ENCODE results near the gene KIFAP3. TPM values are rescaled to one million over a fixed set of nuclear protein-coding genes. Genes with fewer than 3 reads are reported as not detected.

KIFAP3 gene
- total RNA-seq, 2 donors from 2014 or later: 23.2 to 27.1 TPM

- no peaks in the 10 kb centered on the region for H3K9me3 Mint-ChIP-seq
- no peaks in the 10 kb centered on the region for H3K27me3 Mint-ChIP-seq (ENCODE audit: low read depth)
- H3K4me3 Mint-ChIP-seq: no peak overlapping the region
- ATAC-seq (replicated peaks in 1 of 2) (no peak), DNase-seq (no peak)
- H3K27ac Mint-ChIP-seq: no peak overlapping the region
- peaks cover 0 to 2% of the 10 kb centered on the region in 2 donors for H3K36me3 Mint-ChIP-seq (ENCODE audit: insufficient read depth in 2 of 2)
- H3K4me1 Mint-ChIP-seq (ENCODE audit: low read depth): no peaks in the 10 kb centered on the region
Measured at GRCh38 chr1:170001266-170001665, 73.2 kb downstream of the KIFAP3 start.

DNA sequence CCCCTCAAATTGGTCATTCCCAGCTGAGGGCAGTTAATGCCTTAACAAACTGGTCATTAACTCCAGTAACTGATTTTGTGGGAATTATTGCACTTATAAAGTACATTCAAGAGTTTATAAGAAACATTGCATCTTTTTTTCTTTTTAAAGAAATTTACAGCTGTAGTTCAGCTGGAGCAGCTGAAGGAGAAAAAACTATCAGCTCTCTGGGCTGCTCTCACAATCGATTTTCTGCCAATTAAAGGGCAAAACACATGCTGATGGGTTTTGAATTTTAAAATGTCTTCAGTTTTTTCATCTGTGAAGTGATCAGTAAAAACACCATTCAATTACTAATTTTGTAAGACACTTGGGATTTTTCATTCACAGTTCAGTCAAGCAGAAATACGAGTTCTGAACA, 74.7 kb downstream of the KIFAP3 start:
- no peak for DNase-seq
- peaks cover 0 to 2% of the 10 kb centered on the region in 2 donors for H3K36me3 Mint-ChIP-seq (ENCODE audit: insufficient read depth in 2 of 2)
- ATAC-seq (replicated peaks in 1 of 2): no peak
- H3K4me1 Mint-ChIP-seq (ENCODE audit: low read depth): no peaks in the 10 kb centered on the region
- no peak overlapping the region for H3K4me3 Mint-ChIP-seq
- no peaks in the 10 kb centered on the region for H3K27me3 Mint-ChIP-seq (ENCODE audit: low read depth)
- H3K27ac Mint-ChIP-seq: no peak overlapping the region
- H3K9me3 Mint-ChIP-seq: no peaks in the 10 kb centered on the region

DNA sequence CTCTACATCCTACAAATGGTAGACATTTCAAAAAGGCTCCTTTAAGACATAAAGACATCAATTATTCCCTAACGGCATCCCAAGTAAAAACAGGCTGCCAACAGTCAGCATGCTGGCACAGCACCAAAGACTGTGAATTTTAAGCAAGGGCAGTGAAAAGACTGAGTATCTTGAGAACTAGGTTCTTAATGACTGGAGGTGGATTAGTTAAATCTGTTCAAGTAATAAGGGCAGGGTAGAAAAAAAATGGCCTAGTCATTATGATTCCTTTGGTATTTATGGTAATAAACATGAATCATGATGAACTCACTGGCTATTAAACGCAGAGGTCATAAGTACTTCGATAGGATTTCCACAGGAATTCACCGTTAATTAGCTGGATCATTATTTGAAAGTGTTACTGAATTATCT, 75.2 kb downstream of the KIFAP3 start:
- ATAC-seq (replicated peaks in 1 of 2) (no peak), DNase-seq (no peak)
- Mint-ChIP-seq H3K36me3 (ENCODE audit: insufficient read depth in 2 of 2) (peaks cover 0 to 2% of the 10 kb centered on the region in 2 donors), H3K4me1 (ENCODE audit: low read depth) (no peaks in the 10 kb centered on the region), H3K4me3 (no peak overlapping the region), H3K9me3 (no peaks in the 10 kb centered on the region), H3K27me3 (ENCODE audit: low read depth) (no peaks in the 10 kb centered on the region), H3K27ac (no peak overlapping the region)

DNA sequence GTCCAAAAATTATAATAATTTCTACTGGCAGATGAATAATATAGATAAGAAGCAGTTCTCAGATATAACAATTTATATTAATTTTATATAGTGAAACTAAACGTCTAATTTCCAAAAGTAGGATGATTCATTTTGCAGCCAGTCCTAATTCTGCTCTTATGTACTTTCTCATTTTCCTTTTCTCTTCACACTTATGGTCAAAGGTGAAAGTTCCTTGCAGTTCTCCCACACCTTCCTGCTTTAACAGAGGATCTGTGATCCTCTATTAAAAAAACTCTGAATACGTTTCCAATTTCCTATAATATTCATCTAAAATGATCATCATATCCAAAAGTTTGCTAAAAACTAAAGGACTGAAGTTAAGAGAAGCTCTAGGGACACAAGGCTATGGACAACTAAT, 78.5 kb downstream of the KIFAP3 start:
- ATAC-seq (replicated peaks in 1 of 2): no peak
- no peaks in the 10 kb centered on the region for H3K4me1 Mint-ChIP-seq (ENCODE audit: low read depth)
- no peak overlapping the region for H3K27ac Mint-ChIP-seq
- no peak for DNase-seq
- H3K36me3 Mint-ChIP-seq (ENCODE audit: insufficient read depth in 2 of 2): peaks cover 0 to 2% of the 10 kb centered on the region in 2 donors
- H3K4me3 Mint-ChIP-seq: no peak overlapping the region
- H3K27me3 Mint-ChIP-seq (ENCODE audit: low read depth): no peaks in the 10 kb centered on the region
- H3K9me3 Mint-ChIP-seq: no peaks in the 10 kb centered on the region

DNA sequence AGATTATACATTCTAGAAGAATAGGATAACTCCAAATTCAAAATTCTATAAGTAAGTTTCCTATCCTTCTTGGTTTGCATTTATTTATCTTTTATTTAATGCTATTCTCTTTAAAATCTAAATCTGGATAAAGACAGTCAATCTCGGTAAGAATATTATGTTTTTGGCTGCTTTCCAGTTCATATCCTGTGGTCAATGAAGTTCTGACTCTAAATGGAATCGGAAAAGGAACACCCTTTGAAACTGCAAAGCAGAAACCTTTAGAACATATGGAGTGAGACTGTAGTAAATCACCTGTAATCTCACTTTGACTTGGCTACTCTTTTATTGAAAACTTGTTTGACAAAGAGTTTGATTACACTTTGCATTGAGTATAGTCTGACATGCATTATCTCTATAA, 85.2 kb downstream of the KIFAP3 start:
- H3K4me1 Mint-ChIP-seq (ENCODE audit: low read depth): no peaks in the 10 kb centered on the region
- DNase-seq (no peak), ATAC-seq (replicated peaks in 1 of 2) (no peak)
- no peaks in the 10 kb centered on the region for H3K36me3 Mint-ChIP-seq (ENCODE audit: insufficient read depth in 2 of 2)
- no peaks in the 10 kb centered on the region for H3K27me3 Mint-ChIP-seq (ENCODE audit: low read depth)
- H3K4me3 Mint-ChIP-seq: no peak overlapping the region
- H3K27ac Mint-ChIP-seq: no peak overlapping the region
- no peaks in the 10 kb centered on the region for H3K9me3 Mint-ChIP-seq

DNA sequence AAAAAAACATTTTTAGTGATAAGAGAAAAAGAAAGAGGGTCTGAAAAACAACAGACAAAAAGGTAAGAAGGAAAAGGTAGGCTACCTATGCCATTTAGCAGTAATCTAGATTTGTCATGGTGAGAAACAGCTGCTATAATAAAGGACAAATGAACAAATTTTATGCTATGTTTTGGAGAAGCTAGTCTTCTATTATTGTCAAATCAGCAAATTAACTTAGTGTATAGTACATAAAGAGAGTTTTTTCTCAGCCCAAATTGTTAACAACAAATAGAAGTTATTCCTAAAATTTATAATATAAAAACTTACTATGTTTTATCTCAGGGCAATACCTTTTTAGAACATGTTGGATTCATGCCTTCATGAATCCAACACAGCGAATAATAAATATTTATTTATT, 88.7 kb downstream of the KIFAP3 start:
- Mint-ChIP-seq H3K4me1 (ENCODE audit: low read depth) (no peaks in the 10 kb centered on the region), H3K4me3 (no peak overlapping the region), H3K27me3 (ENCODE audit: low read depth) (no peaks in the 10 kb centered on the region), H3K36me3 (ENCODE audit: insufficient read depth in 2 of 2) (peaks cover 0 to 1% of the 10 kb centered on the region in 2 donors), H3K27ac (no peak overlapping the region), H3K9me3 (no peaks in the 10 kb centered on the region)
- no peak for ATAC-seq (replicated peaks in 1 of 2)
- no peak for DNase-seq

- Mint-ChIP-seq H3K9me3 (no peaks in the 10 kb centered on the region), H3K27ac (no peak overlapping the region), H3K4me3 (no peak overlapping the region), H3K27me3 (ENCODE audit: low read depth) (no peaks in the 10 kb centered on the region), H3K4me1 (ENCODE audit: low read depth) (no peaks in the 10 kb centered on the region), H3K36me3 (ENCODE audit: insufficient read depth in 2 of 2) (no peaks in the 10 kb centered on the region)
- ATAC-seq (replicated peaks in 1 of 2): no peak
- DNase-seq: no peak
Measured at GRCh38 chr1:169974067-169974466, 100.4 kb downstream of the KIFAP3 start.

GRCh38 chr1:169970114-169970513, 104.4 kb downstream of the KIFAP3 start:
- DNase-seq (no peak), ATAC-seq (replicated peaks in 1 of 2) (no peak)
- Mint-ChIP-seq H3K36me3 (ENCODE audit: insufficient read depth in 2 of 2) (no peaks in the 10 kb centered on the region), H3K27me3 (ENCODE audit: low read depth) (no peaks in the 10 kb centered on the region), H3K27ac (no peak overlapping the region), H3K4me1 (ENCODE audit: low read depth) (no peaks in the 10 kb centered on the region), H3K9me3 (no peaks in the 10 kb centered on the region), H3K4me3 (no peak overlapping the region)

GRCh38 chr1:169968174-169968573, 106.3 kb downstream of the KIFAP3 start:
- H3K9me3 Mint-ChIP-seq: no peaks in the 10 kb centered on the region
- H3K4me3 Mint-ChIP-seq: no peak overlapping the region
- H3K36me3 Mint-ChIP-seq (ENCODE audit: insufficient read depth in 2 of 2): no peaks in the 10 kb centered on the region
- H3K27ac Mint-ChIP-seq: no peak overlapping the region
- no peaks in the 10 kb centered on the region for H3K27me3 Mint-ChIP-seq (ENCODE audit: low read depth)
- DNase-seq (no peak), ATAC-seq (replicated peaks in 1 of 2) (no peak)
- H3K4me1 Mint-ChIP-seq (ENCODE audit: low read depth): no peaks in the 10 kb centered on the region

- ATAC-seq (replicated peaks in 1 of 2): no peak
- no peak for DNase-seq
- Mint-ChIP-seq H3K4me1 (ENCODE audit: low read depth) (no peaks in the 10 kb centered on the region), H3K27me3 (ENCODE audit: low read depth) (no peaks in the 10 kb centered on the region), H3K4me3 (no peak overlapping the region), H3K9me3 (no peaks in the 10 kb centered on the region), H3K27ac (no peak overlapping the region), H3K36me3 (ENCODE audit: insufficient read depth in 2 of 2) (no peaks in the 10 kb centered on the region)
Measured at GRCh38 chr1:169964206-169964605, 110.3 kb downstream of the KIFAP3 start.

DNA sequence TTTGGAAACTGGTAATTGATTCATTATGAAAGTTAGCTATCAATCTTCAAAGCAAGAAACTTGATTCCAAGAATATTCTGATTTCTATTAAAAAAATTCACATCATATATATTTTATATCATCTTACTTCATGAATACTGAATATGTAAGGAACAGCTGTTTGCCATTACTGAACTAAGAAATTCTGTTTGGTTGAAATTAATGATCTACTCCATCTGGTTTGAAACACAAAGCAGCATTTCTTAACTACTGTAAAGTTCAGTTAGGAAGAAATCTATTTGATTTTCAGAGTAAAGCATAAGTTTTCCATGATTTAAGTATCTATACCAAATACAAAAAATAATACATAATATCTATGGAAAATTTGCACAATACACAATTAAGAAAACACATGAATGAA, 114.8 kb downstream of the KIFAP3 start:
- no peaks in the 10 kb centered on the region for H3K27me3 Mint-ChIP-seq (ENCODE audit: low read depth)
- H3K36me3 Mint-ChIP-seq (ENCODE audit: insufficient read depth in 2 of 2): no peaks in the 10 kb centered on the region
- no peak overlapping the region for H3K4me3 Mint-ChIP-seq
- no peak for DNase-seq
- ATAC-seq (replicated peaks in 1 of 2): no peak
- no peaks in the 10 kb centered on the region for H3K4me1 Mint-ChIP-seq (ENCODE audit: low read depth)
- no peak overlapping the region for H3K27ac Mint-ChIP-seq
- no peaks in the 10 kb centered on the region for H3K9me3 Mint-ChIP-seq

DNA sequence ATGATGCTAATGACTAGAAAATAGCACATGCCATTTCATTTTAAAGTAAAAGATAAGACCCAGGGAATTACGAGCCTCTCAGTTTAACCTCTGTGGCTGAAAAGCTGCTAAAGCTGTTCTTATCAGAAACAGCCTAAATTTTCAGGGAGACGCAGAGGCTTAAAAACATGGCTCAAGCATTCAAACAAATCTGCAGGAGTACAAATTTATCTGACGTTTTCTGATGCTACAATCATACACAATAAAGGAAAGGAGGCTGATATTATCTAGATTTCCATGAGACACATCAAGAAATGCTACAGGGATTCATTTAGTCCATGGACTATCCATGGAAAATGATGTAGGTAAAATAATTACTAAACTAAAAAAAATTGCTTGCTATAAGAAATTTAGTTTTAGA, 115.5 kb downstream of the KIFAP3 start:
- no peaks in the 10 kb centered on the region for H3K9me3 Mint-ChIP-seq
- H3K4me1 Mint-ChIP-seq (ENCODE audit: low read depth): no peaks in the 10 kb centered on the region
- no peak for ATAC-seq (replicated peaks in 1 of 2)
- no peaks in the 10 kb centered on the region for H3K27me3 Mint-ChIP-seq (ENCODE audit: low read depth)
- no peak for DNase-seq
- no peak overlapping the region for H3K4me3 Mint-ChIP-seq
- H3K36me3 Mint-ChIP-seq (ENCODE audit: insufficient read depth in 2 of 2): no peaks in the 10 kb centered on the region
- H3K27ac Mint-ChIP-seq: no peak overlapping the region

DNA sequence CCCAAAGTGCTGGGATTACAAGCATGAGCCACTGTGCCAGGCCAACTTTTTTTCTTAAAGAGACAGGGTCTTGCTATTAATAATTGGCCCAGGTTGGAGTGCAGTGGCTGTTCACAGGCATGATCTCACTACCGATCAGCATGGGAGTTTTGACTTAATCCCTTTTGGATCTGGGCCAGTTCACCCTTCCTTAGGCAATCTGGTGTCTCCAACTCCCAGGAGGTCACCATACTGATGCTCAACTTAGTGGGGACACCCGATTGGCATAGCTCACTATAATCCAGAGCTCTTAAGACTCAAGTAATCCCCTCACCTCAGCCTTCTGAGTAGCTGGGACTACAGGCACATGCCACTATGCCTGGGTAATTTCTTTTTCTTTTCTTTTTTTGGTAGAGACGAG, 116.6 kb downstream of the KIFAP3 start:
- Mint-ChIP-seq H3K4me3 (no peak overlapping the region), H3K4me1 (ENCODE audit: low read depth) (no peaks in the 10 kb centered on the region), H3K27ac (no peak overlapping the region), H3K27me3 (ENCODE audit: low read depth) (no peaks in the 10 kb centered on the region), H3K36me3 (ENCODE audit: insufficient read depth in 2 of 2) (no peaks in the 10 kb centered on the region), H3K9me3 (no peaks in the 10 kb centered on the region)
- DNase-seq (no peak), ATAC-seq (replicated peaks in 1 of 2) (no peak)

DNA sequence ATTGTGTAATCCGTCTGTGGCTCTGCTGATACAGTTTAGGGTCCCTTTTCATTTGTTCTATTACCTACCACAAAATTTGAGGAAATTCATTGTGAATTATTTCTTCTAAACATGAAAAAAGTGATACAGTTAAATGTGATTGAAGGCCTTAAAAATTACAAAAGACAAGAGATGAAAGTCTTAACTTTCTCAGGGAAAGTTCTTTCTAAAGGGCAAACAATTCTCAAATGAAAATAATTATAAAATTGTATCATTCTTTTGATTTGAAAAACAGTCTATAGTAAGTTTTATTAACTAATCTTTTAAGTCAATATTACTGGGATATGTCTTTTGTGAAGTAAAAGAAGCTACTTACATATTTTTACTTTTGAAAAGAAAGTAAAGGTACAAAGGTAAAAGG, 123.4 kb downstream of the KIFAP3 start:
- no peak for ATAC-seq (replicated peaks in 1 of 2)
- Mint-ChIP-seq H3K4me1 (ENCODE audit: low read depth) (no peaks in the 10 kb centered on the region), H3K27ac (no peak overlapping the region), H3K36me3 (ENCODE audit: insufficient read depth in 2 of 2) (no peaks in the 10 kb centered on the region), H3K4me3 (no peak overlapping the region), H3K27me3 (ENCODE audit: low read depth) (no peaks in the 10 kb centered on the region), H3K9me3 (no peaks in the 10 kb centered on the region)
- DNase-seq: no peak

- Mint-ChIP-seq H3K27me3 (ENCODE audit: low read depth) (no peaks in the 10 kb centered on the region), H3K27ac (no peak overlapping the region), H3K9me3 (no peaks in the 10 kb centered on the region), H3K36me3 (ENCODE audit: insufficient read depth in 2 of 2) (no peaks in the 10 kb centered on the region), H3K4me1 (ENCODE audit: low read depth) (no peaks in the 10 kb centered on the region), H3K4me3 (no peak overlapping the region)
- DNase-seq (no peak), ATAC-seq (replicated peaks in 1 of 2) (no peak)
Measured at GRCh38 chr1:169949139-169949538, 125.4 kb downstream of the KIFAP3 start.
